MM.1S (cell line): ENCODE measurements around the gene LMOD1.
"Not testable (repeated sequence)": the region's sequence is repeated elsewhere in the genome, so short reads cannot be mapped to it uniquely, and the experiment has no call there.

Source experiments
- EZH2 ChIP-seq: fragments of 300-600 bp; sonication (generic); optimal IDR thresholded peaks from 2 replicates; pipeline ENCODE3; 2017; ENCODE audit warnings: low read depth, mild to moderate bottlenecking, antibody characterized with exemption, low read length, mixed read lengths
- EZH2phosphoT487 ChIP-seq: fragments of 300-600 bp; sonication (generic); IDR thresholded peaks from 2 replicates; pipeline ENCODE4 v1.6.1; 2018; ENCODE audit warnings: antibody characterized with exemption, low read length
- TF ChIP-seq, protein P1 (sequence below): fragments of 300-600 bp; sonication (generic); IDR thresholded peaks from 2 replicates; pipeline ENCODE4 v1.5.1; 2016; ENCODE audit warnings: antibody characterized with exemption, low read length, mixed read lengths

DNA sequence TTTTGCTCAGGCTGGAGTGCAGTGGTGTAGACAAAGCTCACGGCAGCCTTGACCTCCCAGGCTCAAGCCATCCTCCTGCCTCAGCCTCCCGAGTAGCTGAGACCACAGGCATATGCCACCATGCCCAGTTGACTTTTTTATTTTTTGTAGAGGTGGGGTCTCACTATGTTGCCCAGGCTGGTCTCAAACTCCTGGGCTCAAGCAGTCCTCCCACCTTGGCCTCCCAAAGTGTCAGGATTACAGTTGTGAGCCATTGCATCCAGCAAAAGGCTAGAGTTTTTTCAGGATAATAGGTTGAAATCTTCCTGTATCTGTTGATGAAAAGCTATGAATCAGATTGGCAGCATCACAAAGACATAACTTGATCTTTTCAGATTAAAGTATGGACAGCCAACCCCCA is 89.6 kb downstream of the LMOD1 start:
- TF ChIP-seq, protein P1, sequence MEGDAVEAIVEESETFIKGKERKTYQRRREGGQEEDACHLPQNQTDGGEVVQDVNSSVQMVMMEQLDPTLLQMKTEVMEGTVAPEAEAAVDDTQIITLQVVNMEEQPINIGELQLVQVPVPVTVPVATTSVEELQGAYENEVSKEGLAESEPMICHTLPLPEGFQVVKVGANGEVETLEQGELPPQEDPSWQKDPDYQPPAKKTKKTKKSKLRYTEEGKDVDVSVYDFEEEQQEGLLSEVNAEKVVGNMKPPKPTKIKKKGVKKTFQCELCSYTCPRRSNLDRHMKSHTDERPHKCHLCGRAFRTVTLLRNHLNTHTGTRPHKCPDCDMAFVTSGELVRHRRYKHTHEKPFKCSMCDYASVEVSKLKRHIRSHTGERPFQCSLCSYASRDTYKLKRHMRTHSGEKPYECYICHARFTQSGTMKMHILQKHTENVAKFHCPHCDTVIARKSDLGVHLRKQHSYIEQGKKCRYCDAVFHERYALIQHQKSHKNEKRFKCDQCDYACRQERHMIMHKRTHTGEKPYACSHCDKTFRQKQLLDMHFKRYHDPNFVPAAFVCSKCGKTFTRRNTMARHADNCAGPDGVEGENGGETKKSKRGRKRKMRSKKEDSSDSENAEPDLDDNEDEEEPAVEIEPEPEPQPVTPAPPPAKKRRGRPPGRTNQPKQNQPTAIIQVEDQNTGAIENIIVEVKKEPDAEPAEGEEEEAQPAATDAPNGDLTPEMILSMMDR, result not testable (repeated sequence)
- TF ChIP-seq EZH2phosphoT487, EZH2: not testable (repeated sequence)
